Measurements from ENCODE around the gene YWHAH. TPM values are rescaled to one million over a fixed set of nuclear protein-coding genes. Genes with fewer than 3 reads are reported as not detected.

The YWHAH gene
- total RNA-seq, 4 donors from 2014 or later: 64.2 to 139 (median 77.9) TPM

- DNase-seq (ENCODE audit: low spot score) (no peak), ATAC-seq (ENCODE audit: low FRiP score) (no peak)
- TF ChIP-seq CTCF (IDR thresholded peaks at IDR 0.05): no peak
These were observed 46.9 kb downstream of the YWHAH start for GRCh38 chr22:31991102-31991839.

GRCh38 chr22:31995046-31995445 lies 50.7 kb downstream of the YWHAH start:
- TF ChIP-seq CTCF (IDR thresholded peaks at IDR 0.05): no peak
- DNase-seq (ENCODE audit: low spot score) (no peak), ATAC-seq (ENCODE audit: low FRiP score) (no peak)

GRCh38 chr22:31995807-31996206 lies 51.5 kb downstream of the YWHAH start:
- no peak for TF ChIP-seq CTCF (IDR thresholded peaks at IDR 0.05)
- ATAC-seq (ENCODE audit: low FRiP score) (no peak), DNase-seq (ENCODE audit: low spot score) (no peak)

- DNase-seq (ENCODE audit: low spot score) (no peak), ATAC-seq (ENCODE audit: low FRiP score) (no peak)
- no peak for TF ChIP-seq CTCF (IDR thresholded peaks at IDR 0.05)
These were observed 54.5 kb downstream of the YWHAH start for GRCh38 chr22:31998784-31999385.

- no peak for TF ChIP-seq CTCF (IDR thresholded peaks at IDR 0.05)
- no peak for ATAC-seq (ENCODE audit: low FRiP score)
- no peak for DNase-seq (ENCODE audit: low spot score)
These were observed 55.8 kb downstream of the YWHAH start for GRCh38 chr22:32000181-32000580.

- DNase-seq (ENCODE audit: low spot score) (no peak), ATAC-seq (ENCODE audit: low FRiP score) (no peak)
- TF ChIP-seq CTCF (IDR thresholded peaks at IDR 0.05): no peak
These were observed 61.1 kb downstream of the YWHAH start for GRCh38 chr22:32005453-32005852.

Small RNAs within 50 kb of the gene (small RNA-seq; reads per million reads assigned to genes)
- gene RN7SL305P: not detected

Other genes starting within 250 kb of the YWHAH start
- gene PRR14L, start 194.4 kb upstream of the YWHAH start, total RNA-seq: 10 to 100 TPM; 23.8 to 31.2 (median 30.3) TPM
- 10 to 100 TPM; 11.5 to 20.6 (median 13.8) TPM for gene DEPDC5, start 190.5 kb upstream of the YWHAH start, total RNA-seq
- gene SLC5A1, start 98.7 kb downstream of the YWHAH start, total RNA-seq: not detected
- gene C22orf42, start 214.8 kb downstream of the YWHAH start, total RNA-seq: not detected

All from omental fat pad (tissue), 4 donors.